Measurements from ENCODE around the gene COG8. TPM values are rescaled to one million over a fixed set of nuclear protein-coding genes. Genes with fewer than 3 reads are reported as not detected.

Gene COG8
- total RNA-seq, 3 donors from 2014 or later (not counting 1 experiment from before 2014, with no cell fraction given): 26.3 to 34.6 (median 29.0) TPM

DNA sequence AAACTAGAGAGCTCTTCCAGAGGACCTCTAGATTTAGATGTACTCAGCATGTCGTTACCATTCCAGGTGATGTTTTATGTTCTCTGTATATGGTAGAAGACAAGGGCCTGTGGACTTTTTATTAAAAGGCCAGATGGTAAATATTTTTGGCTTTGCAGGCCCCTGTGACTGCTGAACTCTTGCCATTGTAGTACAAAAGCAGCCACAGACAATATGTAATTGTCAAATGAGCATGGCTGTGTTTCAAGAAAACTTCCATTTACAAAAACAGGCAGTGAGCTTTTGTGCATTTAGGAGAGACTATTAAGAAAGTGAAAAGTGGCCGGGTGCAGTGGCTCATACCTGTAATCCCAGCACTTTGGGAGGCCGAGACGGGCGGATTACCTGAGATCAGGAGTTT, 4.8 kb upstream of the COG8 start:
- peaks cover 23 to 31% of the 10 kb centered on the region in 2 donors for H3K4me1 Mint-ChIP-seq
- TF ChIP-seq CTCF (IDR thresholded peaks at IDR 0.05): no peak
- DNase-seq: no peak
- Histone ChIP-seq H3K27me3 (ENCODE audit: control insufficient read depth, insufficient read depth, low read length) (no peaks in the 10 kb centered on the region), H3K4me3 (ENCODE audit: low read length) (no peak overlapping the region), H3K9me3 (ENCODE audit: control insufficient read depth, insufficient read depth, low read length) (no peaks in the 10 kb centered on the region), H3K27ac (ENCODE audit: low read length) (no peak overlapping the region), H3K36me3 (ENCODE audit: control insufficient read depth, insufficient read depth, low read length) (peaks cover 14% of the 10 kb centered on the region), H3K4me1 (ENCODE audit: control insufficient read depth, insufficient read depth, low read length) (peaks cover 24% of the 10 kb centered on the region)
- no peaks in the 10 kb centered on the region for H3K36me3 Mint-ChIP-seq
- H3K27me3 Mint-ChIP-seq (ENCODE audit: low read depth in 2 of 2): no peaks in the 10 kb centered on the region
- intact Hi-C loops (cut with micrococcal nuclease): no loop called here
- 92% methylated on average over 5 of the region's 5 CpGs for WGBS (ENCODE audit: insufficient coverage)
- H3K27ac Mint-ChIP-seq: no peak overlapping the region
- H3K9me3 Mint-ChIP-seq: no peaks in the 10 kb centered on the region
- ATAC-seq: no peak
- no peak overlapping the region for H3K4me3 Mint-ChIP-seq

- Histone ChIP-seq H3K27ac (ENCODE audit: low read length) (peak overlapping the region; percentile 72), H3K9me3 (ENCODE audit: control insufficient read depth, insufficient read depth, low read length) (no peaks in the 10 kb centered on the region), H3K36me3 (ENCODE audit: control insufficient read depth, insufficient read depth, low read length) (peaks cover 25% of the 10 kb centered on the region), H3K4me1 (ENCODE audit: control insufficient read depth, insufficient read depth, low read length) (peaks cover 27% of the 10 kb centered on the region), H3K27me3 (ENCODE audit: control insufficient read depth, insufficient read depth, low read length) (no peaks in the 10 kb centered on the region), H3K4me3 (ENCODE audit: low read length) (peak overlapping the region; percentile 88)
- WGBS (ENCODE audit: insufficient coverage): 4% methylated on average over 15 of the region's 16 CpGs
- DNase-seq: no peak
- intact Hi-C loops (cut with micrococcal nuclease): no loop called here
- TF ChIP-seq CTCF (IDR thresholded peaks at IDR 0.05): no peak
- Mint-ChIP-seq H3K4me1 (peaks cover 36 to 38% of the 10 kb centered on the region in 2 donors), H3K27me3 (ENCODE audit: low read depth in 2 of 2) (no peaks in the 10 kb centered on the region), H3K27ac (peak overlapping the region; percentile 94 to 99), H3K36me3 (peaks cover 9% of the 10 kb centered on the region), H3K9me3 (no peaks in the 10 kb centered on the region), H3K4me3 (peak overlapping the region; percentile 100)
- no peak for ATAC-seq
Observed at GRCh38 chr16:69340095-69340644, 806 bp upstream of the COG8 start.

DNA sequence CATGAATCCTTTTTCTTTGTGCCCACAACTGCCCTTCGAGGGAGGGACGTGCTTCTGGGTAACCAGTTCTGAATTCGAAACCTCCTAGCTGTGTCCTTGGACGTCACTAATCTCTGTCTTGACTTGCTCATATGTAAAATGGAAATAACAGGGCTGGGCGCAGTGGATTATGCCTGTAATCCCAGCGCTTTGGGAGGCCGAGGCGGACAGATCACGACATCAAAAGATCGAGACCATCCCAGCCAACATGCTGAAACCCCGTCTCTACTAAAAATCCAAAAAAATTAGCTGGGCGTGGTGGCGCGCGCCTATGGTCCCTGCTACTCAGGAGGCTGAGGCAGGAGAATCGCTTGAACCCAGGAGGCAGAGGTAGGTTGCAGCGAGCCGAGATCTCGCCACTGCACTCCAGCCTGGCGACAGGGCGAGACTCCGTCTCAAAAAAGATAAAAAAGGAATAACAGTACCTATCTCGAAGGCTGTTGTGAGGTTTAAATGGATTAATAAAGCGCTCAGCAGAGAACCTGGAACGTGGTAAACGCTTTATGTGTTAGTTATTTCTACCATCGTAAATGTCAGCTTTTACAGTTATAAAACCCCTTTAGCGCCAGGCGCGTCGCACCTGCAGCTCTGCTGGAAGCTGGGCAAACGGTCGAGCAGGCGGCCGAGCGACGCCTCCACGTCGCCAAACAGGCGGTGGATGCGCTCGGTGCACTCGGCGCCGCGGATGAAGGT, 641 bp downstream of the COG8 start:
- Histone ChIP-seq H3K27ac (ENCODE audit: low read length) (peak overlapping the region; percentile 48), H3K4me1 (ENCODE audit: control insufficient read depth, insufficient read depth, low read length) (peaks cover 27% of the 10 kb centered on the region), H3K27me3 (ENCODE audit: control insufficient read depth, insufficient read depth, low read length) (no peaks in the 10 kb centered on the region), H3K36me3 (ENCODE audit: control insufficient read depth, insufficient read depth, low read length) (peaks cover 40% of the 10 kb centered on the region), H3K9me3 (ENCODE audit: control insufficient read depth, insufficient read depth, low read length) (no peaks in the 10 kb centered on the region), H3K4me3 (ENCODE audit: low read length) (peak overlapping the region; percentile 88)
- TF ChIP-seq CTCF (IDR thresholded peaks at IDR 0.05): no peak
- 22% methylated on average over 46 of the region's 46 CpGs for WGBS (ENCODE audit: insufficient coverage)
- intact Hi-C loops (cut with micrococcal nuclease): loop anchor here (1.0 to 5.0 kb wide), 3 partner anchors 27 to 86 kb away; partner anchors contain the start of genes CYB5B, TERF2 and VPS4A
- peaks cover 9% of the 10 kb centered on the region for H3K36me3 Mint-ChIP-seq
- no peak for DNase-seq
- H3K4me3 Mint-ChIP-seq: peak overlapping the region; percentile 100
- H3K27ac Mint-ChIP-seq: peak overlapping the region; percentile 94 to 99
- no peak for ATAC-seq
- H3K9me3 Mint-ChIP-seq: no peaks in the 10 kb centered on the region
- H3K4me1 Mint-ChIP-seq: peaks cover 36 to 38% of the 10 kb centered on the region in 2 donors
- no peaks in the 10 kb centered on the region for H3K27me3 Mint-ChIP-seq (ENCODE audit: low read depth in 2 of 2)
